Loucy (cell line): ENCODE results near the gene PPP2R5B.
"Not testable (repeated sequence)": the region's sequence is repeated elsewhere in the genome, so short reads cannot be mapped to it uniquely, and the experiment has no call there.

ENCODE experiments used
- H2AFZ ChIP-seq: fragments of 200-600 bp; sonication (generic); 2 replicates; pipeline ENCODE4 v1.6.0; 2016; ENCODE audit warnings: antibody characterized with exemption, mild to moderate bottlenecking, low read length, moderate library complexity
- H3F3A ChIP-seq: fragments of 200-600 bp; 2 replicates; pipeline ENCODE4 v1.6.0; 2016; ENCODE audit warnings: antibody characterized with exemption, low read depth, mild to moderate bottlenecking
- H3K27me3 ChIP-seq: fragments of 200-600 bp; sonication (generic); 2 replicates; pipeline ENCODE4 v1.6.1; 2014; ENCODE audit warnings: low read length, mild to moderate bottlenecking; ENCODE audit not compliant: insufficient read depth, poor library complexity, severe bottlenecking
- H3K36me3 ChIP-seq: fragments of 200-600 bp; sonication (generic); 2 replicates; pipeline ENCODE4 v1.6.1; 2016; ENCODE audit warnings: low read length; ENCODE audit not compliant: insufficient read depth
- H3K4me1 ChIP-seq: fragments of 200-600 bp; sonication (generic); 2 replicates; pipeline ENCODE4 v1.5.1; 2014; ENCODE audit warnings: low read length, mild to moderate bottlenecking; ENCODE audit not compliant: insufficient read depth, poor library complexity, severe bottlenecking
- H3K4me2 ChIP-seq: fragments of 200-600 bp; sonication (generic); 2 replicates; pipeline ENCODE4 v1.6.0; 2014; ENCODE audit warnings: antibody characterized with exemption, low read length, low read depth, mild to moderate bottlenecking; ENCODE audit not compliant: poor library complexity, severe bottlenecking
- H3K4me3 ChIP-seq: fragments of 200-600 bp; sonication (generic); 2 replicates; pipeline ENCODE4 v1.5.1; 2014; ENCODE audit warnings: low read length, mild to moderate bottlenecking, mixed read lengths; ENCODE audit not compliant: poor library complexity, severe bottlenecking
- H3K79me2 ChIP-seq: fragments of 200-600 bp; sonication (generic); 2 replicates; pipeline ENCODE4 v1.6.1; 2014; ENCODE audit warnings: low read length; ENCODE audit not compliant: insufficient read depth
- H3K9ac ChIP-seq: fragments of 200-600 bp; sonication (generic); 2 replicates; pipeline ENCODE4 v1.6.0; 2014; ENCODE audit warnings: mild to moderate bottlenecking, low read depth, low read length, moderate library complexity; ENCODE audit not compliant: poor library complexity, severe bottlenecking
- H3K9me2 ChIP-seq: fragments of 200-600 bp; sonication (generic); replicated peaks from 2 replicates; pipeline ENCODE4 v1.6.1; 2016; ENCODE audit warnings: low read depth, low read length, mixed read lengths
- H3K9me3 ChIP-seq: fragments of 200-600 bp; sonication (generic); 2 replicates; pipeline ENCODE4 v1.6.1; 2014; ENCODE audit warnings: mild to moderate bottlenecking, antibody characterized with exemption, low read length, low read depth; ENCODE audit not compliant: insufficient read depth
- H4K20me1 ChIP-seq: fragments of 200-600 bp; sonication (generic); 2 replicates; pipeline ENCODE4 v1.6.0; 2014; ENCODE audit warnings: antibody characterized with exemption, low read length, mild to moderate bottlenecking; ENCODE audit not compliant: insufficient read depth, poor library complexity, severe bottlenecking
- EZH2phosphoT487 ChIP-seq: fragments of 200-600 bp; IDR thresholded peaks from 2 replicates; pipeline ENCODE4 v1.6.1; 2018; ENCODE audit warnings: antibody characterized with exemption, mild to moderate bottlenecking, moderate library complexity, borderline replicate concordance
- TF ChIP-seq, protein P1 (sequence below): fragments of 200-600 bp; sonication (generic); conservative IDR thresholded peaks from 2 replicates; pipeline ENCODE4 v1.5.1; 2014; ENCODE audit warnings: mild to moderate bottlenecking, antibody characterized with exemption, low read length

Gene PPP2R5B

GRCh38 chr11:64976651-64977050 lies 52.2 kb downstream of the PPP2R5B start:
- no peaks in the 10 kb centered on the region for H3K79me2 ChIP-seq
- no peak overlapping the region for H3K4me2 ChIP-seq
- no peaks in the 10 kb centered on the region for H4K20me1 ChIP-seq
- H3K9ac ChIP-seq, result no peak overlapping the region
- TF ChIP-seq EZH2phosphoT487, result no peak
- TF ChIP-seq, protein P1, sequence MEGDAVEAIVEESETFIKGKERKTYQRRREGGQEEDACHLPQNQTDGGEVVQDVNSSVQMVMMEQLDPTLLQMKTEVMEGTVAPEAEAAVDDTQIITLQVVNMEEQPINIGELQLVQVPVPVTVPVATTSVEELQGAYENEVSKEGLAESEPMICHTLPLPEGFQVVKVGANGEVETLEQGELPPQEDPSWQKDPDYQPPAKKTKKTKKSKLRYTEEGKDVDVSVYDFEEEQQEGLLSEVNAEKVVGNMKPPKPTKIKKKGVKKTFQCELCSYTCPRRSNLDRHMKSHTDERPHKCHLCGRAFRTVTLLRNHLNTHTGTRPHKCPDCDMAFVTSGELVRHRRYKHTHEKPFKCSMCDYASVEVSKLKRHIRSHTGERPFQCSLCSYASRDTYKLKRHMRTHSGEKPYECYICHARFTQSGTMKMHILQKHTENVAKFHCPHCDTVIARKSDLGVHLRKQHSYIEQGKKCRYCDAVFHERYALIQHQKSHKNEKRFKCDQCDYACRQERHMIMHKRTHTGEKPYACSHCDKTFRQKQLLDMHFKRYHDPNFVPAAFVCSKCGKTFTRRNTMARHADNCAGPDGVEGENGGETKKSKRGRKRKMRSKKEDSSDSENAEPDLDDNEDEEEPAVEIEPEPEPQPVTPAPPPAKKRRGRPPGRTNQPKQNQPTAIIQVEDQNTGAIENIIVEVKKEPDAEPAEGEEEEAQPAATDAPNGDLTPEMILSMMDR, result no peak
- no peaks in the 10 kb centered on the region for H3K9me3 ChIP-seq
- no peak overlapping the region for H2AFZ ChIP-seq
- H3K36me3 ChIP-seq, result no peaks in the 10 kb centered on the region
- H3K4me1 ChIP-seq, result no peaks in the 10 kb centered on the region
- H3K27me3 ChIP-seq, result no peaks in the 10 kb centered on the region
- H3K4me3 ChIP-seq, result no peak overlapping the region
- no peaks in the 10 kb centered on the region for H3F3A ChIP-seq
- H3K9me2 ChIP-seq, result no peaks in the 10 kb centered on the region

GRCh38 chr11:64983339-64983738 lies 58.9 kb downstream of the PPP2R5B start:
- H3K9me2 ChIP-seq, H2AFZ ChIP-seq, H3K4me1 ChIP-seq, H3K79me2 ChIP-seq, H3K36me3 ChIP-seq, H3K9ac ChIP-seq, H3K4me2 ChIP-seq, H4K20me1 ChIP-seq, H3K27me3 ChIP-seq, H3K9me3 ChIP-seq, H3F3A ChIP-seq, H3K4me3 ChIP-seq: not testable (repeated sequence)
